IPS-18a (cell line): ENCODE measurements around the gene UBQLN3.

ENCODE experiments used
- H3K27ac ChIP-seq: one replicate; pipeline ENCODE4 v1.5.1; 2013; ENCODE audit warnings: low read length
- H3K27me3 ChIP-seq: one replicate; pipeline ENCODE4 v1.6.1; 2013; ENCODE audit warnings: mild to moderate bottlenecking, low read length; ENCODE audit not compliant: control insufficient read depth, insufficient read depth
- H3K36me3 ChIP-seq: one replicate; pipeline ENCODE4 v1.6.1; 2013; ENCODE audit warnings: low read depth, low read length; ENCODE audit not compliant: control insufficient read depth
- H3K4me1 ChIP-seq: one replicate; pipeline ENCODE4 v1.6.1; 2013; ENCODE audit warnings: low read depth, low read length; ENCODE audit not compliant: control insufficient read depth
- H3K4me3 ChIP-seq: one replicate; pipeline ENCODE4 v1.5.1; 2013; ENCODE audit warnings: low read length
- H3K9ac ChIP-seq: one replicate; pipeline ENCODE4 v1.6.1; 2013; ENCODE audit warnings: mild to moderate bottlenecking, low read length, moderate library complexity
- H3K9me3 ChIP-seq: one replicate; pipeline ENCODE4 v1.6.1; 2013; ENCODE audit warnings: low read depth, low read length; ENCODE audit not compliant: control insufficient read depth

The UBQLN3 gene

DNA sequence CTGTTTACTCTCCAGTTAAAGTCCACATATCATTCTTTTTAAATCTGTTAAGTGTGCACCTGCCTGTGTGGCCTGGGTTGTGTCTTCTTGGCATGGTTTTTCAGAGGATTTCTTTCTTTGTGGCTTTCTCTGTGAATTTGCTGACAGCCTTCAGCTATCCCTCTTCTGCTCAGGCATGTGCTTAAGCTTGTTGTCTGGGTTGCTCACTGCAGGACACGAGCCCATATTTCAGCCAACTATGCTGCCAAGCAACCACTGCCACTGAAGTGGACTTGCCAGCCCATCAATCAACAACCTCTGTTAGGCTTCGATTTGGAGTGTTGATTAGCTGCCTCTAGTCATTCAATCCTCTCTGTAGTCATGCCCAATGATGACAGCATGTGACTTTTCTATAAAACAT is 42.2 kb downstream of the UBQLN3 start:
- Histone ChIP-seq H3K27me3 (no peaks in the 10 kb centered on the region), H3K27ac (no peak overlapping the region), H3K9ac (no peak overlapping the region), H3K4me1 (no peaks in the 10 kb centered on the region), H3K4me3 (no peak overlapping the region), H3K9me3 (no peaks in the 10 kb centered on the region), H3K36me3 (no peaks in the 10 kb centered on the region)

DNA sequence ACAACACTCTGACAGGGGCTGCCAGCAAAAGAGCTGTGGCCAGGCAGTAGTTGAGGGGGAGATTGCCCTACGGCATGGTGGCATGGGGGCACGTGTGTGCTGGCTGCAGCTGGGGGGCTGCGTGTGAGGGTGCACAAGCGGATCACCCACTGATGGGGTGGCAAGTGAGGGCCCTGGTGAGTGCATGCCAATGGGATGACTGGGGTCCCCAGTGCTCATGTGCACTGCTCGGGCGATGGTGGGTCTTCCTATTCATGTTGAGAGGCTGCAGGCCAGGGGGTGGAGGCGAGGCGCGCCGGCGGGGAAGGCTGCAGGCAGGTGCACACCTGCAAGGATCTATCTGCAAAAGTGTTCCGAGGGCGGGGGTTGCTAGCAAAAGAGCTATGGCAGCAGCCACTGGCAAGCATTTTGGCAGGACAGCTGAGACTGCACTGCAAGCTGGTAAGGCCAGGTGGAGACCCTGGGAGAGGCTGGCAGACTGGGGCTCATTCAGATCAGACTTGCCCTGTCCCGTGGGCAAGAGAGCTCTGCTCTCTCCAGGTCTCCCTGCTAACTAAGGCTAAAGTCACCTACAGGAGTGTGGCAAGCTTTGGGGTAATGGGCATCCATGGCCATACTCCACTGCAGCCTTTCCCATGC is 48.7 kb downstream of the UBQLN3 start:
- no peak overlapping the region for H3K27ac ChIP-seq
- no peaks in the 10 kb centered on the region for H3K9me3 ChIP-seq

More for the DNA sequence above, 48.7 kb downstream of the UBQLN3 start:
- Histone ChIP-seq H3K4me3 (no peak overlapping the region), H3K27me3 (no peaks in the 10 kb centered on the region), H3K4me1 (no peaks in the 10 kb centered on the region), H3K36me3 (no peaks in the 10 kb centered on the region), H3K9ac (no peak overlapping the region)
